DMS79 treated with DMSO at 0.1 percent for 48 hours (cell line): Measurements from ENCODE around the gene ASTL.

Experiments used
- DNase-seq: peaks from one replicate; lab custom pipeline; 2025; lab: John Stamatoyannopoulos, UW

Gene ASTL

DNA sequence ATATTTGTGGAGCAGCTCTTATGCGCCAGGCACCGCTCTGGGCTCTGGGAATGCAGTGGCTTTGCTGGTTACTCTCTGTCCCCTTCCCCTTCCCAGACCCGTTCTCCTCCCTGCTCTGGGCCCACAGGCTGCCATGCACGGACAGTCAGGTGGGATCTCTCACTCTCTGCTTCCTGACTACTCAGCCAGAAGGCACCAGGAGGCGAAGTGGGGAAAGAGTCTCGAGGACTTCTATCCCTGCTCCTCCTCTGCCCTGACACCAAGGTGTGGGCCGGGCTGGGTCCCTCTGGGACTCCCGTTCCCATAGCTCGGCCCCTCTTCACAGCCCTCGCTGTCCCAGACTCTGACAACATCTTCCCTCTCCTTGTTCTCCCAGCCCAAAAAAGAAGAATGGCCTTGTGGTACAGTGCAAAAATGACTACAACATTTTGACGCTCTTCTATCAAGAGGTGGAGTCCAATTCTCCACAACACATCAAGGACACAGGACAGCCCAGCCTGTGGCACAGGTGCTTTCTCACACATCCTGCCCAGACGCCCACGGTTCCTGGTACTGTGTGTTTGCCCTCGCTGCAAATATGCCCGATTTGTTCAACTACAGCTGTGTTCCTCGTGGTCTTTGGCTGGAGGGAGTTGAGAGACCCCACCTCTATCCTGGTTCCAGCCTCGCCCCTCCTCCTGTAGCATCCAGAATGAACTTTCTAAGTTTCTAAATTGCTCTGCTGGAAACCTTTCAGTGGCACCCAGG is 21.0 kb upstream of the ASTL start:
- no peak for DNase-seq

DNA sequence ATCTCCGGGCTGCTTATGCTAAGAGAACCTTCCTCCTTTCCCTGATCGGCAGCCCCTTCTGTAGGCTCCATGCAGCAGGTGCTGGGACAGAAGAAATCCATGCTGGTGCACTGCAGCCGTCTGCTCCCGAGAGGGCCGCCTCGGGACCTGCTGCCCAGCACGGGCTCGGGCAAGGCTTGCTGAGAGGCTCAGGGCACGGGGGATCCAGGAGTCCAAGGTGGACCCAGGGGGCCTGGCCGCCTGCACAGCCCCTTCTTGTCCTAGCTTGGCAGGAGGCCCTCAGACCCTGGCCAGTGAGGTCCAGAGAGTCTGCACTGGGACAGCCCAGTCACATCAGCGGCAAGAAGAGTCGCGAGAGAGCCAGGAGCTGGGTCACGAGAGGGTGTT is 20.2 kb upstream of the ASTL start:
- DNase-seq: no peak

DNA sequence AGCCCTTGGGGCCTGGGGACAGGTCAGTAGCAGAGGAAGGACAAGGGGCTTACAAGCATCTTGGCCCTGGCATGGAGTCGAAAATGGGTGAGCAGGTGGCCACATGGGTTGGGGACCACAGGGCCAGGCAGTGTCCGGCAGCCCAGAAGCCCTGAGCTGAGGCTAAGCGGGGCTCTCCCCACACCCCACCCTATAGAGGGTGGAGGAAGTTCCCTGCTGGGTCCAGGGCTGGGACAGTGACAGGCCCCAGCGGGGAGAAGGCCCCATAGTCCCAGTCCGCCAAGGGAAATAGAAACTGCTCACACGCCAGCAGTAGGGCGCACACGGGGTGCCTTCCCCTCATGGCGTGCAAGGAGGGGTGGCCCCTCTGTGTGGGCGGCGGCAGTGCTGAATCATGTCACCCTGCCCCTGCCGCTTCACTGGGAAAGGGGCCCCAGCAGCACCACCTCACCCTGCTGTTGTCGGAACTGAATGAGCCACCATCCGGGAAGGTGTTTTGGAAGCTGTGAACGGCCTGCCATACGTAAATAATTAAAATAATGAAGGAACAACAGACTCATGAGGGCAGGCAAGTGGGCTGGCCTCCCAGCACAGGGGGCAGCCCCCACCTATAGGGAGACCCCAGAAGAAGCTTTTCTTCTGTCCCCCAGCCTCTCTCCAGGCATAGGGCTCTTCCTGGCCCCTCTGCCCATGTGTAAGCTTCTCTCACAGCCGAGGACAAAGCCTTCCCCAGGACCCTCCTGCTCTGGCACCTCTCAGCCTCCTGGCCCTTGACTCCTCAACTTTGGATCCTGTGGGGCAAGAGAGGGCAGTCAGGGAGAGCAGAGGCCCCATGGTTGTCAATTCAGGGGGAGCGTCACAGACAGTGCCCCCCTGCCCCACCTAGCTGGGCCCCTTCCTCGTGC is 19.6 kb upstream of the ASTL start:
- no peak for DNase-seq

DNA sequence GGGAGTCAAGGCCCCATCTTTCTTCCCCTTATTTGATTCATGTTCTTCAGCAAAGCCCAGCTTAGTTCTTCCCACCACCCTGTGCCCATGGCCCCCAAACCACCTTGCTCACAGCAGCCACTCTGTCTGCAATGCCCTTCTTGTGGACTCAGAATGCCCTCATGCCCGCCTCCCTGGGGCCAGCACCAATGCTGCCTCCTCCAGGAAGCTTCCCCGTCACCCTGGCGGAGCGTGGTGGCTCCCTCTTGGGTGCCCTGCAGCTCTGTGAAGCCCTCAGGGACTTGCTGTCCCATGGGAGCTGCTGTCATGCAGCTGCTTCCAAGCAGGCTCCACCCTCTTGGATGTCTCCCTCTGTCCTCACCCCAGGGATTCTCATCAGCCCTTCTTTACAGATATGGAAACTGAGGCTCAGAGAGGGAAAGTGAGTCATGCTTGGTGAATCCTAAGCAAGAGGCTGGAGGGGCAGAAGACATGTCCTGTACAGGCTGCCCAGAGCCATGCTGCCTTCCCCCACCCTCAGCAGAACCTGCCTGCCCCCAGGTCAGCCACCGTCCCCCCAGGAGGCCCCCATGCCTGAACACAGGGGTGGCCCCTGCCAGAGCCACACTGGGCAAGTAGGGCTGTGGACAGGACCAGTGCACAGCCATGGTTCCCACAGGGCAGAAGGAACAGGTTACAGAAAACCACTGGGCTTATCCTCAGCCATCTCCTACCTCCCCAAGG is 18.8 kb upstream of the ASTL start:
- no peak for DNase-seq

DNA sequence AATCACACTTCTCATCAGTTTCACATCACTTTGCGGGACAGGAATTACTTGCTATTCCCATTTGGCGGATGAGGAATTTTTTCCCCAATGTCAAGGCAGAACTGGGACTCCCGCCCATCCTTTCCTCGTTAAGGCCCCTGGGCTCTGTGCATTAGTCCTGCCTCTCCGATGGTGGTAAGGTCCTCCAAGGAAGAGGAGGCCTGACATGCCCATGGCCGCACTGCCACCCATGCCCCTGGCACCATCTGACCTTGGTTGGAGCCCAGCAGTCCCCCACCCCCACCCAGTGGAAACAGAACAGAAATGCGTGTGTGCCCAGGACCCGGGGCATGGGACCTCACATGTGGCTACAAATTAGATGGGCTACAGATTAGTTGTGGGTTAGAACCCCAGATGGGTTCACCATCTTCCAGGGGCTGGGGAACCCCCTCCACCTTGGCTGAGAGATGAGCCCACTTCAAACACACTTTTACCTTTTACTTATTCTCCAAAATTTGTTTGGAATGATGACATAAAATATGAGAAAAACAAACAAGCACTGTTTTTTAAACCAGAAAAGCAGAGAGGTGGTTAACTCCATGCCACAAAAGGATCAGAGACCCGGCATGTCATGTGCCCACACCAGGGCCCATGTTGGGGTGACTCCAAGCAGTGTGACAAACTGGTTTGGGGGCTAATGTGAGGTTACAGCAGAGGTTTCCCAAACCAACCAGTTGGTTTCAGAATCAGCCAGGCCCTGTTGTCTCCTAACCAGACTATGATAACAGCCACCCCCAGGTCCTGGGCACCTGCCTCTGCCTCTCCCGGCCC is 17.9 kb upstream of the ASTL start:
- DNase-seq: no peak

DNA sequence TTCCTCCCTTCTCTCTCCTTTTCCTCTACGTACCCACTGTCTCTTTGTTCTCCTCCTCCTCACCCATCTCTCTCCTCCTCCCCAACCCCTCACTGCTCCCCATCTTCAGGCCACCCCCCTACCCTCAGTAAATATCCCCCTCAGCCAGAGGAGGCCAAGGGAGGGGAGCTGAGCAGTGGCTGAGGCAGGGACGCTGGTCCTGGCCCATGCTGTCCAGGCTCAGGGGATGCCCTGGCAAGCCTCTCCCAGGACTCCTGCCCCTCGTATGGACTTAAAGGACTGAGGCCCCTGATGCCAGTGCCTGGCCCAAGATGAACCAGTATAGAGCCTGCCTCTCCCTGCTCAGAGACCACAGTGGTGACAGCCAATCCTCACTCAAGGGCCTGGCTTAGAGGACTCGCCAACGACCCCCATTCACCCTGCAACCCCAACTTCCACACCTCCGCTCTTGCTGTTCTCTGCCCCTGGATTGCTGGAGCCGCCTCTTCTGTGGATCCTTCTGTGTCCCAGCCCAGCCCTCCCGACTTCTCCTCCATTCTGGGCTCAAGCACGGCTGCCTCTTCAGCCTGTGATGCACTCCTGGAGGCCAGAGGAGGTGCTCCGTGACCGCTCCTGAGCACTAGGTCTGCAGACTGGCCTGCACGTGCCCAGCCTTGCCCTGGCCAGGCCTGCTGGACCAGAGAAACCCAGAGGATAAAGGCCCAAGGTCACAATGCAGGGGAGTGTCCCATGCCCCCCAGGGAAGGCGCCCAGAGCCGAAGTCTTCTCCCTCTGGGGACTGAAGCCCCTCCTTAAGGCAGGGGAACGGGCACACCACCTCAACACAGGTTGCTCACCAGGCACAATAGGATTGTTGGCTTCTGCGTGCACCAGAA is 16.4 kb upstream of the ASTL start:
- no peak for DNase-seq

DNA sequence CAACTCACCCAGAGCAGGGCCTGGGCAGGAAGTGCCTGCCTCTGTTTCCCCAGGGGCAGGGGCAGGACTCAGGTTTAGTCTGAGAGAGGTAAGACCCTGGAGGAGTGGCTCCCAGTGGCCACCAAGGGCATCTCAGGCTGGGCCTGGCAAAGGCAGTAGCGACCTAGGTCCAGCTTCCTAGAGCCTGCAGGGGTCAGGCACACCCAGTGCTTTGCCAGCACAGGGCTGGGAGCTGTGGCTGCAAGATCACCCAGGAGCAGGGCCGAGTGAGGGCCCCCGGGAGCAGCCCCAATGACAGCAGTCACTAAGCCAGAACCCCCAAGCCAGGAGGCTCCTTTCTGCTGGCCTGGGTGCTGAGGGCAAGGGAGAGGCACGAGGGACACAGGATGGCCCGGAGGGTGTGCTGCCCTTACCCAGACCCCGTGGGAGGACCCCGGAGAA is 15.7 kb upstream of the ASTL start:
- DNase-seq: no peak

DNA sequence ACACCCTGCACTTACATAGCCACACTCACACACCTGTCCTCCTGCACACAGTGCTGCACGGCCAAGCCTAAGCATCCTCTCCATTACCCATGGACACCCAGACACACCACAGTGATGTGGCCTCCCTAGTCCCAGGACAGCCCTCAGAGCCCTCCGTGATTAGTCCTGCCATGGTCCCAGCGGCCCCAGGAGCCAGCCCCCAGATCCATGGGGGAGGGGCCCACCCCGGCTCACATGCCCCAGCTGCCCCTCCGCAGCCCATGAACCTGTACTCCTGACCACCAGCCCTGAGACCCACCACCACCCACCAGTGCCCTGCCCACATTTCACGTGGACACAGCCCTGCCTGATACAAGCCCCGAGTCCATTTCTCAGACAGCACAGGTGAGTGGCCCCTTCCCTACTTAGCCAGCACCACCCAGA is 15.0 kb upstream of the ASTL start:
- no peak for DNase-seq

DNA sequence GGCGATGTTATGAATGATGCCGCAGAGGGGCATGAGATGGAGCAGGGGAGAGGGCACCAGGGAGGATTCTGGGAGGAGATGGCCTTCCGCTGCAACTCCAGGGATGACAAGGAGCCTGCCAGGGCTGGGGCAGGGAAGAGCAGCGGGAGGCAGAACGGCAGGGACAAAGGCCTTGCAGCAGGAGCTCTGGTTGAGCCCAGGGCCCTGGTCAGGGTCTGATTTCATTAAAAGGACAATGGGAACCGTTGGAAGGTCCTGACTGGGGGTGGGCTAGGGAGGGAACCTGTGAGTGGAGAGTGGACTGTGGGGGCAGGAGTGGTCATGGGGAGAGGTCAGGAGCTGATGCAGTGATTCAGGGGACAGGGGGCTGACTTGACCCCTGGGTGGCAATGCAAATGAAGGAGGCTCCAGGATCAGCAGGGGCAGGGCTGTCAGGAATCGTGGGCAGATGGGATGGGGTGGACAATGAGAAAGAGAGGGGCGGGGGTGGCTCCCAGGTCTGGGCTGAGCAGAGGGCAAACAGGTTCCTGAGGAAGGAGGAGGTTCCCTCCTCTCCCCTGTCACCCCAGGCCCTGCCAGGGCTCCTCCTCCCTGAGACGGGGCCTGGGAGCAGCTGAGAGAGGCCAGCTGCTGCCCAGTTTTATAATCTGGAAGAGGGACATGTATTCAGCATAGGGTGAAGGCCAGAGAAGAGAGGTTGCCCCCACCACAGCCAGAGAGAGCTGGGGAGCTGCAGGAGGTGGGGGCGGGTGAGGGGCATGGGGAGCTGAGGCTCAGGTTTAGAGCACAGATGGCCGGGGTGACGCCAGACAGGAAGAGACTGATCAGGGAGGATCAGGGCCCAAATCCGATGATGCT is 14.2 kb upstream of the ASTL start:
- DNase-seq: no peak

DNA sequence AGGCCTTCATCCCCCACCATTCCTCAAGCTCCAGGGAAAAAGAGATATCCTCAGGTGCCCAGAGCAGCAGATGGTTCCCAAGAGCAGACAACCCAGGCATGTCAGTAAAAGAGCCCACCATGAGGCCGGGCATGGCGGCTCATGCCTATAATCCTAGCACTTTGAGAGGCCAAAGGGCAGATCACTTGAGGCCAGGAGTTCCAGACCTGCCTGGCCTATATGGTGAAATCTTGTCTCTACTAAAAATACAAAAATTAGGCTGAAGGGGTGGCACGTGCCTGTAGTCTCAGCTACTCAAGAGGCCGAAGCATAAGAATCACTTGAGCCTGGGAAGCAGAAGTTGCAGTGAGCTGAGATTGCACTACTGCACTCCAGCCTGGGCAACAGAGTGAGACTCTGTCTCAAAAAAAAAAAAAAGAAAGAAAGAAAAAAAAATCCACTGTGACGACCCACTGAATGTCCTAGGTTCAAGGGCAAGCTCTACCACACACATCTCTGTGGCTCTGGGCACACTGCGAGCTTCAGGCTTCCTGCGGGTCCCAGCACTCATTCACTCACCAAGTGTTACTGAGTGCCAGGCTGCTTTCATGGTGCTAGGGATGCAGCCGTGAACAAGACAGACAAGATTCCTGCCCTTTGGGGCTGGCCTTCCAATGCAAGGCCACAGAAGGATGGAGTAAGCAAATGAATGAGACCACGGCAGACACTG is 13.4 kb upstream of the ASTL start:
- DNase-seq: no peak

DNA sequence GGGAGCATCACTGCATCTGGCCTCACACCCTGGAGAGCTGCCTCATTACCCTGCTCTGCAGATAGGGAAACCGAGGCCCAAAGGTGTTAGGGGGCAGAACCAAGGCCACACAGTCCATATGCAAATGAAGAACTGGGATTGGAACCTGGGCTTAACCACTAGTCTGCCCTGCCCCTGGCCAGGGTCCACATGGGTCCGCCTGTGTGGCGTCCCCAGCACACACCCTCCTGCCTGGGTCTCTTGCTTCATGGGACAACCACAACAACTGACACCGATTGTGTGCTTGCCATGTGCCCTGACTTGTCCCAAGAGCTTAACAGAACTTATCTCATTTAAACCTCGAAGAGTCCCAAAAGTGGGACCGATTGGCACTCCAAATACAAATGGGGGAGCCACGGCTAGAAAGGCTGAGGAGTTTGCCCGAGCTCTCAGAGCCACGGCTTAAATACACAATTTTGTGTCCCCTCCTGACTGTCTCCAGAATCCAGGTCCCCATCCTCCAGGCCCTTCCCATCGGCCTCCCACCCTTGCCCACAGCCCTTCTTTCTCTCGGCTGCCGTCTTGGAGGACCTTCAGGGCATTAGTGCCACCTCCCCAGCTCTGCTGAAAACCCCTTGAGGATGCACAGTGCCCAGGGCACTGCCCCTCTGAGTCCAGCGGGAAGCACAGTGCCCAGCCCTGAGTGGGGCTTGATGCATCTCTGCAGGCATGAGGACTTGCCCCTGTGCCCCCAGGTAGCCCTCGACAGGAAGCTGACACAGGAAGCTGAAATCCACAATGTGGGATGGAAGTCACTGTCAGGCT is 12.7 kb upstream of the ASTL start:
- DNase-seq: no peak

DNA sequence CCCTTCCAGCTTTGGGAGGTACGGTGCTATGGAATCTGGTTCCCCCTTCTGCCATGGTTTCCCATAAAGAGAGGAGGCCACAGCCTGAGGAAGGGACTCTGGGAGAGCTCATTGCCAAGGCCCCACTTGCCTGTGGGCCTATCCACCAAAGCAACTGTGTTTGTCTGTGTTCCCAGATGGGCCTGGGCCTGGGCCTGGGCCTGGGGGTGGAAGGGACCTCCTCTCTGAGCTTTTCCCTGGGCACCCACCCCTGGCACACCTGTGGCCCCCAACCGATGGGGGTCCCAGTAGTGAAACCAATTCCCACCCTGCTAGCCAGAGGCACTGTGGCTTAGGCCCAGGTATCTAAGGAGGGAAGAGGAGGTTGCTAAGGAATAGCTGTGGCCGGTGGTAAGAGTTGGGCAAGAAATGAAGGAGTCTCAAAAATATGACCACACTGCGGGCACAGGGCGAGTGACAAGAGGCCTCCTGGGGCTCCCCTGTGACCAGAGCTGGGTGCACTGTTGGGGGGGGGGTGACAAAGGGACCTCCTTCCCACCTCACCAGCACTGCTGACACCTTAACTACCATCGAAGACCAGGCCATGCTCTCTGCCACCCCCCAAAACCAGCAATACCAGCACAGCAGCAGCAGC is 11.8 kb upstream of the ASTL start:
- no peak for DNase-seq

DNA sequence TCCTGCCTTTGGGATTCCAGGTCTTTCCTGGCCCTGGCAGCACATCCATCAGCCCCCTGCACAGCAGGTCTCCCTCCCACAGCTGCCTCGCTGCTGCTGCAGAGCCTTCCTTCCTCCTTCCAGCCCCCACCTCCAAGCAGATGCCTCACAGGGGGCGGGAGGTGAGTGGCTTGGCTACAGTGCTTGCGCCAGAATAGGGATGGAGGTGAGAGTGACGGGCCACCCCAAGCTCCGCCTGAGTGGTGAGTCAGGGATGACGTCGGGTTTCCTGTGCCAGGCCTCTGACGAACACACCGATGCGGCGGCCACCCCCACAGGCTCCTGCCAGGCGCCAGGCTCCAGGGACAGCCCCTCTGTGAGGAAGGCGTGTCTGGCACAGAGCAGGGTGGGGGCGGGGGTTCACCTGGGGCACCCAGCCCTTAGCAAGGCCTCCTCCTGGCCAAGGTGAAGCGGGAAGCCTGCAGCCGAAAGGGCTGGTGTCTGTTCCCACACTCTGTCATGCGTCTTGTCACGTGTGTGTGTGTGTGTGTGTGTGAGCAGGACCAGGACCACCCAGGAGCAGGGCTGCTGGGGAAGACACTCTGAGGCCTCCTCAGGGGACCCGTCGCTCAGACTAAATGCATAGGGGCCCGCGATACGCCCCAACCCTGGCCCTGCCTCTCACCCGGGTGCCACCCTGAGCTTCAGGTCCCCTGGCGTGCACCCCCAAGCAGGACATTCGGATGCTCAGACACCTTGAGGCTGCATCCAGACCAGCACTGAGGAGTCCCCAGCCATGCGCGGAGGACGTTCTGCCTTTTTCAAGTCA is 10.3 kb upstream of the ASTL start:
- peak; percentile 85 for DNase-seq

DNA sequence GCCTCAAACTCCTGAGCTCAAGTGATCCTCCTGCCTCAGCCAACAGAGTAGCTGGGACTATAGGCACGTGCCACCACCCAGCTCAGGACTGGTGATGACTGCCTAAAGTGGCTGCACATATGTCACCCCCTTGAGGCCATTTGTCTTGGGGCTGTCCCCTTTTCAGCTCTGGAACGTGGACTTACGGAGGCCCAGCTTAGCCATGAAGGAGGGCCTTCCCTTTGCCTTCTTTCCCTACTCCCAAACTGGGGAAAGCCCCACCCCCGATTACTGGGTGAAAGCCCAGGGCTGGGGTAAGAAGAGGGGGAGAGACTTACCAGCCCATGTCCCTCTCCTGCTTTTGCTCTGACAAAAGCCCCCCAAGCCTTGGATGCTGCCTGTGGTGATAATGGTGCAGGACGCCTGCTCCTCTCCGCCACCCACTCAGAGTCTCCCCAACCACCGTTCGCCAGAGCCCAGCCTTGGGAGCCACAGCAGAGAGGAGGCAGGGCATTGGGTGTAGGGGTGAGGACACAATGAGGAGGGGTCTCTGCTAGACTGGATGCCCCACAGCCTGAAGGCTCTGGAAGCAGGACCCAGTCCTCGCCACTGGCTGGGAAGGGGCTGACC is 9.4 kb upstream of the ASTL start:
- DNase-seq: peak; percentile 86

DNA sequence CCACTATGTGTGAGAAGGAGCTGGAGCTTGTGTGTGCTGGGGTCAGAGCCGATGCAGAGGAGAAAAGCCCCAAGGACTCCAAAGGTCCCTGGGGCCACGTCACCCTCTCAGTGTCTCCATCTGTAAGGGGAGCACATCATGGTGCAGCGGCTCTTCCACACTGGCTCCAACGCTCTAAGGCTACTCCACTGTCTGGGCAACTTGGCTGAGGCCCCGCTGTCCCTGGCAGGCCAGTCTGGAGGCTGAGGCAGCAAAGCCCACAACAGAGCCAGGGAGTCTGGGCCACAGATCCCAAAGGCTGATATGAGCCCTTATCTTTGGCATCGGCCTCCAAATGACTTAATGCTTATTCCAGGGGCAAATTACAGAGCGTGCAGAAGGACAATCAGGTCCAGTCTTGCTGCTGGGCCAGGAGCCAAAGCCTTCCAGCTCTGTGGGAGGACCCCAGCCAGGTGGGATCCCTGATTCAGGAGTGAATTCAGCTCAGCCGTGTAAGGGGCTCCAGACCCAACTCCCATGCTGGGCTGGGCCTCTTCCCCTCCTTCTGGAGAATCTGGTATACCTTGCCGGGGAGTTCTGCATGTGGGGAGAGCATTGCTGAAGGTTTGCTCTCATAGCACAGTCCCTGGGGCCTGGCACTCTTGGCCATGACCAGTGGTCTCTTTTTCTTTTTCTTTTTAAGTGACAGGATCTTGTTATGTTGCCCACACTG is 8.7 kb upstream of the ASTL start:
- DNase-seq: peak; percentile 91
